Endothelial cell of umbilical vein (primary cell): ENCODE results near the gene RPS6KA5. TPM values are rescaled to one million over a fixed set of nuclear protein-coding genes. Genes with fewer than 3 reads are reported as not detected.
A peak's percentile ranks its signal among the peaks of the same experiment; 100 is the strongest.

ENCODE experiments used
- BruUV-seq: library from RNA; stranded (reverse); fragments of 400-500 nt; replicated peaks from 2 replicates; lab custom pipeline; 2021; lab: Mats Ljungman, UMichigan
- CTCF ChIA-PET: fragments of 300-600, 350-600 bp; sonication (Branson Sonifier 250); formaldehyde crosslinking; loops from one replicate; lab custom pipeline; 2021; ENCODE audit warnings: antibody characterized with exemption, inconsistent platforms; lab: Charles Lee
- POLR2A ChIA-PET: fragments of 300-600, 350-600 bp; sonication (Branson Sonifier 250); formaldehyde crosslinking; loops from one replicate; lab custom pipeline; 2021; ENCODE audit warnings: antibody characterized with exemption, inconsistent platforms; lab: Charles Lee
- DNase-seq: peaks from one replicate; pipeline ENCODE4 v3.0.0-alpha.2; 2011; ENCODE audit warnings: low read depth, low spot score
- FAIRE-seq: peaks from 2 replicates; lab custom pipeline; 2011; peaks lifted over from hg19 to GRCh38; lab: Jason Lieb, UNC
- H2AFZ ChIP-seq: 2 replicates; pipeline ENCODE4 v1.6.0; 2012; ENCODE audit warnings: low read depth, low read length, control low read depth, inconsistent platforms
- H3K27ac ChIP-seq: 2 replicates; pipeline ENCODE4 v1.5.1; 2011; ENCODE audit warnings: low read depth, mild to moderate bottlenecking, control low read depth, low read length, moderate library complexity; ENCODE audit not compliant: insufficient read depth
- H3K27me3 ChIP-seq, 2 experiments: 2 replicates each; pipeline versions ENCODE4 v1.6.0 to v1.6.1; 2011; ENCODE audit warnings: low read length in 2 of 2, mixed read lengths in 1 of 2; ENCODE audit not compliant: control insufficient read depth in 2 of 2, insufficient read depth in 2 of 2
- H3K36me3 ChIP-seq, 2 experiments: 2 replicates in 1 of 2; 3 replicates in 1 of 2; pipeline ENCODE4 v1.5.1; 2011; ENCODE audit warnings: low read length in 2 of 2, mild to moderate bottlenecking in 1 of 2, moderate library complexity in 1 of 2; ENCODE audit not compliant: control insufficient read depth in 2 of 2, insufficient read depth in 2 of 2; ENCODE audit errors: extremely low read depth in 1 of 2
- H3K4me1 ChIP-seq: 3 replicates; pipeline ENCODE4 v1.5.1; 2011; ENCODE audit warnings: mild to moderate bottlenecking, low read length; ENCODE audit not compliant: control insufficient read depth, insufficient read depth; ENCODE audit errors: extremely low read depth
- H3K4me2 ChIP-seq: 2 replicates; pipeline ENCODE4 v1.6.1; 2011; ENCODE audit warnings: low read length, control low read depth, mixed read lengths; ENCODE audit not compliant: insufficient read depth
- H3K4me3 ChIP-seq, 3 experiments: fragments of 200-600 bp in 1 of 3; sonication (generic), shearing (Covaris generic) in 1 of 3; replicated peaks in 1 of 3; 2 replicates each; pipeline ENCODE4 v1.5.1; 2011 to 2016; ENCODE audit warnings: control low read depth in 3 of 3, low read length in 3 of 3, mild to moderate bottlenecking in 2 of 3, inconsistent platforms in 1 of 3, low read depth in 1 of 3, moderate library complexity in 1 of 3; ENCODE audit not compliant: insufficient read depth in 1 of 3
- H3K79me2 ChIP-seq: 2 replicates; pipeline ENCODE4 v1.6.0; 2012; ENCODE audit warnings: low read length, inconsistent platforms; ENCODE audit not compliant: control insufficient read depth, insufficient read depth
- H3K9ac ChIP-seq: replicated peaks from 2 replicates; pipeline ENCODE3; 2011; ENCODE audit warnings: low read length, control low read depth; ENCODE audit not compliant: insufficient read depth; ENCODE audit errors: extremely low read depth
- H3K9me1 ChIP-seq: replicated peaks from 3 replicates; pipeline ENCODE4 v1.6.0; 2011; ENCODE audit warnings: mild to moderate bottlenecking, low read length; ENCODE audit not compliant: control insufficient read depth, insufficient read depth; ENCODE audit errors: extremely low read depth
- H3K9me3 ChIP-seq: replicated peaks from 2 replicates; pipeline ENCODE4 v1.5.1; 2012; ENCODE audit warnings: low read length, inconsistent platforms; ENCODE audit not compliant: control insufficient read depth, insufficient read depth
- H4K20me1 ChIP-seq: replicated peaks from 2 replicates; pipeline ENCODE3; 2011; ENCODE audit warnings: mild to moderate bottlenecking, low read length; ENCODE audit not compliant: control insufficient read depth, insufficient read depth; ENCODE audit errors: extremely low read depth
- CTCF ChIP-seq, 2 donors: IDR thresholded peaks; 1 replicate in 1 of 2; 2 replicates in 1 of 2; pipeline ENCODE4 v1.5.1; 2011; ENCODE audit warnings: low read length in 2 of 2, mild to moderate bottlenecking in 2 of 2, moderate library complexity in 2 of 2, control low read depth in 1 of 2, inconsistent platforms in 1 of 2, low read depth in 1 of 2; ENCODE audit not compliant: insufficient read depth in 1 of 2; ENCODE audit errors: extremely low read depth in 1 of 2
- EZH2 ChIP-seq: IDR thresholded peaks from 2 replicates; pipeline ENCODE4 v1.6.1; 2012; ENCODE audit warnings: borderline replicate concordance, low read depth, mild to moderate bottlenecking, moderate library complexity, low read length, inconsistent platforms; ENCODE audit not compliant: severe bottlenecking
- FOS ChIP-seq: IDR thresholded peaks from 2 replicates; pipeline ENCODE4 v1.6.1; 2011; ENCODE audit warnings: mild to moderate bottlenecking, low read length, moderate library complexity, borderline replicate concordance; ENCODE audit not compliant: insufficient read depth
- GATA2 ChIP-seq: IDR thresholded peaks from 2 replicates; pipeline ENCODE4 v1.7.0; 2011; ENCODE audit warnings: low read depth, mild to moderate bottlenecking, moderate library complexity, mixed read lengths, low read length; ENCODE audit not compliant: insufficient read length, insufficient read depth
- JUN ChIP-seq: IDR thresholded peaks from 2 replicates; pipeline ENCODE4 v1.6.1; 2011; ENCODE audit warnings: borderline replicate concordance, low read depth; ENCODE audit not compliant: insufficient read length, insufficient read depth
- MYC ChIP-seq: IDR thresholded peaks from one replicate; pipeline ENCODE4 v1.6.1; 2011; ENCODE audit warnings: mild to moderate bottlenecking, low read depth, low read length
- POLR2A ChIP-seq: IDR thresholded peaks from 2 replicates; pipeline ENCODE4 v1.6.1; 2012; ENCODE audit warnings: low read depth, mild to moderate bottlenecking, control low read depth, low read length
- POLR2AphosphoS5 ChIP-seq: IDR thresholded peaks from 2 replicates; pipeline ENCODE4 v1.6.1; 2012; ENCODE audit warnings: low read depth, mild to moderate bottlenecking, control low read depth, low read length, moderate library complexity; ENCODE audit not compliant: insufficient read depth
- dilution Hi-C: fragments of 300-500 bp; cut with MboI; formaldehyde crosslinking; loops from one replicate; pipeline ENCODE4 v1.15.0; 2019; ENCODE audit warnings: low sequenced_read_pairs; ENCODE audit not compliant: extremely low pct_ligation_motif_present
- intact Hi-C: fragments of 100-400 bp; cut with micrococcal nuclease; formaldehyde crosslinking; loops from one replicate; pipeline ENCODE4 v1.10.0; 2022
- polyA plus RNA-seq, 4 experiments: library from polyadenylated mRNA; depleted of rRNA in 3 of 4; stranded (reverse) in 3 of 4; unstranded in 1 of 4; fragments of >200 nt; gene quantifications; 2 replicates each; pipeline versions ENCODE4 v1.2.1 to v1.2.3, GENCODE V29; 2011 to 2012; ENCODE audit warnings: missing spikeins in 1 of 4
- total RNA-seq: library from RNA; stranded (reverse); gene quantifications from 2 replicates; pipeline ENCODE4 v1.2.3, GENCODE V29; 2021
- TF ChIP-seq, protein P1 (sequence below): IDR thresholded peaks from 2 replicates; pipeline ENCODE4 v1.6.1; 2011; ENCODE audit not compliant: insufficient read depth, insufficient read length

RPS6KA5 gene
- total and polyA plus RNA-seq, 2 donors (not counting 3 experiments of a cell fraction or from before 2014, with no cell fraction given): 2.9 to 5.4 TPM

DNA sequence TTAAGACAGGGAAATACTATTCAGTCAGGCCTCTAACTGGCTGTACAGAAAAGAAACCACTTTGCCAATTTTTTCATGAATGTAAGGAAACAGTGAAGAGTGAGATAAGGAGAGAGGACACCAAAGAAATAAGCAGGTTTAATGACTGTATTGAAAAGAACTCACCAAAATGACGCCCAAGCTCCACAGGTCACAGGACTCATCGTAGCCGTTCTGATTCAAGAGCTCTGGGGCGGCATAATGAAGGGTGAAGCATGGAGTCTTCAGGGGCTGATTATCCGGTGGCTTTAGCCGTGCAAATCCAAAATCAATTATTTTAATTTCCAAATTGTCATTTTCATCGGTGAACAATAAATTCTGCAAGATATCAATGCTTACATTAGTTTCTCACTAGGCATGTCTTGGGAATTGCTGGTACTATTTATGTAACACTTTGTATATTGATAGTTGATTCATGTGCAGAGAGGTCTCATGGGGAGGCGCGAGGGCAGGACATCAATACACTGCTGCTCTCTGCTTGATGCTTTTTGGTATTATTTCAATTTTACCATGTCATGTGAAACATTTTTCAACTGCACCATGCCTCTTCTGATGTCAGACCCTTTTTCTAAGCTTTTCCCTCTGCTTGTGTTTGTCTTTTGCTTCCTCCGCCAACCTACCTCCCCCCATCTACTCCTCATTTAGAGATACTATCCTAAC, 170.0 kb downstream of the RPS6KA5 start:
- no peak overlapping the region for H3K4me2 ChIP-seq
- TF ChIP-seq MYC (no peak), POLR2AphosphoS5 (no peak), POLR2A (no peak), FOS (no peak), JUN (no peak), GATA2 (no peak)
- CTCF ChIA-PET: interaction anchor here (1.0 to 10.0 kb wide), 5 partner anchors 12 to 589 kb away, joined by 3 to 66 read pairs (median 5); no protein-coding TSS in a partner anchor
- BruUV-seq: no TSS peak
- H3K27me3 ChIP-seq: no peaks in the 10 kb centered on the region
- no peak for FAIRE-seq
- POLR2A ChIA-PET: interaction anchor here (0.6 kb wide), 1 partner anchor 103 kb away, joined by 3 read pairs; no protein-coding TSS in a partner anchor
- H3K9ac ChIP-seq: no peak overlapping the region
- H3K4me1 ChIP-seq: no peaks in the 10 kb centered on the region
- intact Hi-C loops (no loop called here), dilution Hi-C loops (no loop called here)
- peak; percentile 81 for DNase-seq
- H3K79me2 ChIP-seq: no peaks in the 10 kb centered on the region
- H4K20me1 ChIP-seq: no peaks in the 10 kb centered on the region
- no peak overlapping the region for H3K27ac ChIP-seq
- H3K36me3 ChIP-seq: peaks cover 0 to 2% of the 10 kb centered on the region in 2 experiments
- no peaks in the 10 kb centered on the region for H3K9me1 ChIP-seq
- no peak overlapping the region for H3K4me3 ChIP-seq
- no peaks in the 10 kb centered on the region for H3K9me3 ChIP-seq
- peak overlapping the region; percentile 57 for H2AFZ ChIP-seq

DNA sequence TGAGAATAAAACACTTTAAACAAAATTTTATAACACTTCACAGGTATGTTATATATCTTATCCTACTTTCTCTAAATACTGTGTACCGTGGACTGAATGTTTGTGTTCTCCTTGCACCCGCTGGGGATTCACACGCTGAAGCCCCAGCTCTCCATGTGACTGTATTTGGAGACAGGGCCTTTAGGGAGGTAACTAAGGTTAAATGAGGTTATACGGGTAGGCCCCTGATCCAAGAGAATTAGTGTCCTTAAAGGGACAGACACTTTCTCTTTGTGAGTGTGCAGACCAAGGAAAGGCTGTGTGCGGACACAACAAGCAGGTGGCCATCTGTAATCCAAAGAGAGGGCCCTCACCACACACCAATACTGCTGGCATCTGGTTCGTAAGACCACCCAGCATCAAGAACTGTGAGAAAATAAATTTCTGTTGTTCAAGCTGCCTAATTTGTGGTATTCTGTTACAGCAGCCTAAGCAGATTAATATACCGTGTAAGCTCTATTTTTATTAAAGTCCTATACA, 174.1 kb downstream of the RPS6KA5 start:
- no peaks in the 10 kb centered on the region for H3K9me1 ChIP-seq
- ChIA-PET CTCF (interaction anchor here (0.9 to 10.0 kb wide), 2 partner anchors 16 to 174 kb away, joined by 3 to 66 read pairs; partner anchors contain the start of gene RPS6KA5), POLR2A (interaction anchor here (0.6 kb wide), 1 partner anchor 18 kb away, joined by 3 read pairs; no protein-coding TSS in a partner anchor)
- no peaks in the 10 kb centered on the region for H3K79me2 ChIP-seq
- TF ChIP-seq MYC: no peak
- TF ChIP-seq, protein P1, sequence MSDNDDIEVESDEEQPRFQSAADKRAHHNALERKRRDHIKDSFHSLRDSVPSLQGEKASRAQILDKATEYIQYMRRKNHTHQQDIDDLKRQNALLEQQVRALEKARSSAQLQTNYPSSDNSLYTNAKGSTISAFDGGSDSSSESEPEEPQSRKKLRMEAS: no peak
- TF ChIP-seq CTCF (IDR thresholded peaks at IDR 0.05; ENCODE audit: extremely low read depth in 1 of 2, insufficient read depth in 1 of 2, low read depth in 1 of 2, low read length in 2 of 2): no peak
- no peak for TF ChIP-seq JUN
- TF ChIP-seq POLR2A: no peak
- no peak for TF ChIP-seq EZH2
- TF ChIP-seq GATA2: no peak
- no peak for TF ChIP-seq FOS
- no peak overlapping the region for H3K27ac ChIP-seq
- dilution Hi-C loops: no loop called here
- H3K9me3 ChIP-seq: no peaks in the 10 kb centered on the region
- no peaks in the 10 kb centered on the region for H4K20me1 ChIP-seq
- H3K4me3 ChIP-seq: no peak overlapping the region
- DNase-seq (no peak), FAIRE-seq (no peak)
- intact Hi-C loops: no loop called here
- no peaks in the 10 kb centered on the region for H3K4me1 ChIP-seq
- no peak overlapping the region for H3K9ac ChIP-seq
- H2AFZ ChIP-seq: no peak overlapping the region
- H3K36me3 ChIP-seq: no peaks in the 10 kb centered on the region
- no peak overlapping the region for H3K4me2 ChIP-seq
- BruUV-seq: no TSS peak
- no peaks in the 10 kb centered on the region for H3K27me3 ChIP-seq
